Smooth muscle cell (in vitro differentiated cells): ENCODE results near the gene DOCK11. TPM values are rescaled to one million over a fixed set of nuclear protein-coding genes. Genes with fewer than 3 reads are reported as not detected.

ENCODE experiments used
- DNase-seq: peaks from one replicate; lab custom pipeline; 2025; ENCODE audit not compliant: unreplicated experiment; lab: John Stamatoyannopoulos, UW
- H2AFZ ChIP-seq: fragments of 200-600 bp; sonication (generic); 2 replicates; pipeline ENCODE4 v1.6.0; 2016; ENCODE audit warnings: antibody characterized with exemption, low read depth, mild to moderate bottlenecking
- H3F3A ChIP-seq: fragments of 200-600 bp; sonication (generic); 2 replicates; pipeline ENCODE4 v1.6.0; 2017; ENCODE audit warnings: antibody characterized with exemption, low read depth
- H3K27ac ChIP-seq: fragments of 200-600 bp; sonication (generic); 2 replicates; pipeline ENCODE4 v1.5.1; 2016; ENCODE audit warnings: low read depth, mild to moderate bottlenecking
- H3K27me3 ChIP-seq: fragments of 200-600 bp; sonication (generic); 2 replicates; pipeline ENCODE4 v1.6.1; 2016; ENCODE audit warnings: low read depth, mild to moderate bottlenecking
- H3K36me3 ChIP-seq: fragments of 200-600 bp; sonication (generic); 2 replicates; pipeline ENCODE4 v1.5.1; 2016; ENCODE audit warnings: low read depth
- H3K4me1 ChIP-seq: fragments of 200-600 bp; sonication (generic); 2 replicates; pipeline ENCODE4 v1.5.1; 2016; ENCODE audit warnings: low read depth
- H3K4me2 ChIP-seq: fragments of 200-600 bp; sonication (generic); 2 replicates; pipeline ENCODE4 v1.6.0; 2016; ENCODE audit warnings: mild to moderate bottlenecking
- H3K4me3 ChIP-seq: fragments of 200-600 bp; sonication (generic); 2 replicates; pipeline ENCODE4 v1.5.1; 2016; ENCODE audit warnings: mild to moderate bottlenecking
- H3K79me2 ChIP-seq: fragments of 200-600 bp; sonication (generic); 2 replicates; pipeline ENCODE4 v1.6.0; 2016; ENCODE audit warnings: low read depth, mild to moderate bottlenecking
- H3K9ac ChIP-seq: fragments of 200-600 bp; sonication (generic); 2 replicates; pipeline ENCODE4 v1.6.0; 2016; ENCODE audit warnings: low read depth
- H3K9me3 ChIP-seq: fragments of 200-600 bp; sonication (generic); replicated peaks from 2 replicates; pipeline ENCODE4 v1.5.1; 2016; ENCODE audit warnings: low read depth
- H4K20me1 ChIP-seq: fragments of 200-600 bp; sonication (generic); 2 replicates; pipeline ENCODE4 v1.6.0; 2016; ENCODE audit warnings: low read depth
- WGBS: methylation state at CpG from one replicate; pipeline ENCODE4 v1.1.7; 2016; ENCODE audit warnings: low lambda C conversion rate; 5-methylcytosine and 5-hydroxymethylcytosine counted together
- polyA plus RNA-seq: library from polyadenylated mRNA; unstranded; fragments of >200 nt; fragmentation: Nextera tagmentation; extraction: Ambion mirVana; gene quantifications from 2 replicates; pipeline ENCODE4 v1.2.1, GENCODE V29; 2016
- total RNA-seq: library from RNA; depleted of rRNA; stranded (reverse); fragments of >200 nt; gene quantifications from 2 replicates; pipeline ENCODE4 v1.2.3, GENCODE V29; 2014
- TF ChIP-seq, protein P1 (sequence below): fragments of 200-600 bp; sonication (generic); IDR thresholded peaks from 2 replicates; pipeline ENCODE4 v1.5.1; 2017; ENCODE audit warnings: borderline replicate concordance, mild to moderate bottlenecking, antibody characterized with exemption; ENCODE audit not compliant: insufficient read depth, poor library complexity, severe bottlenecking

The DOCK11 gene
- total and polyA plus RNA-seq, 2 experiments from 2014 or later: 2.3 to 2.6 TPM

- Histone ChIP-seq H2AFZ (no peak overlapping the region), H3K27me3 (no peaks in the 10 kb centered on the region), H3K4me1 (no peaks in the 10 kb centered on the region), H3K9me3 (no peaks in the 10 kb centered on the region), H4K20me1 (no peaks in the 10 kb centered on the region), H3K4me2 (no peak overlapping the region), H3K4me3 (no peak overlapping the region), H3K79me2 (no peaks in the 10 kb centered on the region), H3F3A (no peaks in the 10 kb centered on the region), H3K36me3 (no peaks in the 10 kb centered on the region), H3K27ac (no peak overlapping the region), H3K9ac (no peak overlapping the region)
- WGBS: 83% methylated on average over 6 of the region's 6 CpGs
- TF ChIP-seq, protein P1, sequence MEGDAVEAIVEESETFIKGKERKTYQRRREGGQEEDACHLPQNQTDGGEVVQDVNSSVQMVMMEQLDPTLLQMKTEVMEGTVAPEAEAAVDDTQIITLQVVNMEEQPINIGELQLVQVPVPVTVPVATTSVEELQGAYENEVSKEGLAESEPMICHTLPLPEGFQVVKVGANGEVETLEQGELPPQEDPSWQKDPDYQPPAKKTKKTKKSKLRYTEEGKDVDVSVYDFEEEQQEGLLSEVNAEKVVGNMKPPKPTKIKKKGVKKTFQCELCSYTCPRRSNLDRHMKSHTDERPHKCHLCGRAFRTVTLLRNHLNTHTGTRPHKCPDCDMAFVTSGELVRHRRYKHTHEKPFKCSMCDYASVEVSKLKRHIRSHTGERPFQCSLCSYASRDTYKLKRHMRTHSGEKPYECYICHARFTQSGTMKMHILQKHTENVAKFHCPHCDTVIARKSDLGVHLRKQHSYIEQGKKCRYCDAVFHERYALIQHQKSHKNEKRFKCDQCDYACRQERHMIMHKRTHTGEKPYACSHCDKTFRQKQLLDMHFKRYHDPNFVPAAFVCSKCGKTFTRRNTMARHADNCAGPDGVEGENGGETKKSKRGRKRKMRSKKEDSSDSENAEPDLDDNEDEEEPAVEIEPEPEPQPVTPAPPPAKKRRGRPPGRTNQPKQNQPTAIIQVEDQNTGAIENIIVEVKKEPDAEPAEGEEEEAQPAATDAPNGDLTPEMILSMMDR: no peak
- no peak for DNase-seq
These were observed 137.9 kb downstream of the DOCK11 start for GRCh38 chrX:118633530-118633929.

GRCh38 chrX:118634336-118634735, 138.7 kb downstream of the DOCK11 start:
- H3K27me3 ChIP-seq: no peaks in the 10 kb centered on the region
- H2AFZ ChIP-seq: no peak overlapping the region
- no peak overlapping the region for H3K4me3 ChIP-seq
- H3K9me3 ChIP-seq: no peaks in the 10 kb centered on the region
- H3K4me1 ChIP-seq: no peaks in the 10 kb centered on the region
- no peaks in the 10 kb centered on the region for H3K36me3 ChIP-seq
- no peak overlapping the region for H3K27ac ChIP-seq
- no peaks in the 10 kb centered on the region for H3F3A ChIP-seq
- TF ChIP-seq, protein P1: no peak
- no peak overlapping the region for H3K9ac ChIP-seq
- no peaks in the 10 kb centered on the region for H4K20me1 ChIP-seq
- no peak overlapping the region for H3K4me2 ChIP-seq
- 92% methylated on average over 18 of the region's 18 CpGs for WGBS
- DNase-seq: no peak
- no peaks in the 10 kb centered on the region for H3K79me2 ChIP-seq

- DNase-seq: no peak
- no peaks in the 10 kb centered on the region for H3K9me3 ChIP-seq
- no peak overlapping the region for H3K4me3 ChIP-seq
- H3K27ac ChIP-seq: no peak overlapping the region
- H3K4me1 ChIP-seq: no peaks in the 10 kb centered on the region
- no peaks in the 10 kb centered on the region for H3K27me3 ChIP-seq
- no peaks in the 10 kb centered on the region for H3F3A ChIP-seq
- H3K4me2 ChIP-seq: no peak overlapping the region
- H3K36me3 ChIP-seq: no peaks in the 10 kb centered on the region
- H3K9ac ChIP-seq: no peak overlapping the region
- no peak overlapping the region for H2AFZ ChIP-seq
- TF ChIP-seq, protein P1: no peak
- H3K79me2 ChIP-seq: no peaks in the 10 kb centered on the region
- 49% methylated on average over 2 of the region's 2 CpGs for WGBS
- no peaks in the 10 kb centered on the region for H4K20me1 ChIP-seq
These were observed 142.4 kb downstream of the DOCK11 start for GRCh38 chrX:118637997-118638396.

- TF ChIP-seq, protein P1: peak; percentile 47
- Histone ChIP-seq H3K9me3 (no peaks in the 10 kb centered on the region), H3K27ac (no peak overlapping the region), H4K20me1 (no peaks in the 10 kb centered on the region), H3F3A (no peaks in the 10 kb centered on the region), H3K4me1 (no peaks in the 10 kb centered on the region), H3K9ac (no peak overlapping the region), H2AFZ (no peak overlapping the region), H3K36me3 (no peaks in the 10 kb centered on the region), H3K4me3 (no peak overlapping the region), H3K4me2 (no peak overlapping the region), H3K79me2 (no peaks in the 10 kb centered on the region), H3K27me3 (no peaks in the 10 kb centered on the region)
- no peak for DNase-seq
- WGBS: 36% methylated on average over 1 of the region's 1 CpG
These were observed 148.8 kb downstream of the DOCK11 start for GRCh38 chrX:118644378-118644777.
